ENCODE data around the gene KRTAP9-8.
"Not testable (repeated sequence)": the region's sequence is repeated elsewhere in the genome, so short reads cannot be mapped to it uniquely, and the experiment has no call there.

Gene KRTAP9-8

GRCh38 chr17:41255381-41256290 is 17.8 kb downstream of the KRTAP9-8 start, which contains the start of gene KRTAP9-9:
Gene KRTAP9-9 (plus strand): TSS chr17:41255384.
- DNase-seq (ENCODE audit: low read depth in 4 of 4, low spot score in 1 of 4) = not testable (repeated sequence)

- DNase-seq (ENCODE audit: low read depth in 4 of 4, low spot score in 1 of 4) = no peak
Measured at GRCh38 chr17:41256291-41256685, 18.5 kb downstream of the KRTAP9-8 start.

- DNase-seq (ENCODE audit: low read depth in 4 of 4, low spot score in 1 of 4) = no peak
Measured at GRCh38 chr17:41258406-41258805, 20.6 kb downstream of the KRTAP9-8 start.

GRCh38 chr17:41263212-41263611 is 25.4 kb downstream of the KRTAP9-8 start:
- no peak for DNase-seq (ENCODE audit: low read depth in 4 of 4, low spot score in 1 of 4)

GRCh38 chr17:41264599-41264998 is 26.8 kb downstream of the KRTAP9-8 start:
- no peak for DNase-seq (ENCODE audit: low read depth in 4 of 4, low spot score in 1 of 4)

GRCh38 chr17:41265078-41265477 is 27.3 kb downstream of the KRTAP9-8 start, which contains the start of gene KRTAP9-6:
Gene KRTAP9-6 (plus strand): TSS chr17:41265378. CDS start chr17:41265378, 0 bp downstream.
- no peak for DNase-seq (ENCODE audit: low read depth in 4 of 4, low spot score in 1 of 4)

GRCh38 chr17:41267711-41268110 is 29.9 kb downstream of the KRTAP9-8 start:
- no peak for DNase-seq (ENCODE audit: low read depth in 4 of 4, low spot score in 1 of 4)

- not testable (repeated sequence) for DNase-seq (ENCODE audit: low read depth in 4 of 4, low spot score in 1 of 4)
Measured at GRCh38 chr17:41271323-41271722, 33.5 kb downstream of the KRTAP9-8 start.

GRCh38 chr17:41271858-41272257 is 34.1 kb downstream of the KRTAP9-8 start:
- no peak for DNase-seq (ENCODE audit: low read depth in 4 of 4, low spot score in 1 of 4)

GRCh38 chr17:41275648-41276190 is 37.9 kb downstream of the KRTAP9-8 start, which contains the start of gene KRTAP9-7:
Gene KRTAP9-7 (plus strand): TSS chr17:41275698. CDS start chr17:41275698, 0 bp downstream.
- not testable (repeated sequence) for DNase-seq (ENCODE audit: low read depth in 4 of 4, low spot score in 1 of 4)

GRCh38 chr17:41278176-41278955 is 40.6 kb downstream of the KRTAP9-8 start:
- DNase-seq (ENCODE audit: low read depth in 4 of 4, low spot score in 1 of 4) = no peak

- DNase-seq (ENCODE audit: low read depth in 4 of 4, low spot score in 1 of 4) = no peak
Measured at GRCh38 chr17:41284043-41284442, 46.2 kb downstream of the KRTAP9-8 start.

- DNase-seq (ENCODE audit: low read depth in 4 of 4, low spot score in 1 of 4) = no peak
Measured at GRCh38 chr17:41284546-41284945, 46.7 kb downstream of the KRTAP9-8 start.

GRCh38 chr17:41287050-41287449 is 49.3 kb downstream of the KRTAP9-8 start:
- no peak for DNase-seq (ENCODE audit: low read depth in 4 of 4, low spot score in 1 of 4)

Data from stimulated activated CD4-positive, alpha-beta T cell treated with anti-CD3 and anti-CD28 coated beads, Interleukin-1b, Interleukin-23, amount 100 ng/mL, for 24 hours (primary cell).